GM23338 (cell line): ENCODE results near the gene USH2A. TPM values are rescaled to one million over a fixed set of nuclear protein-coding genes. Genes with fewer than 3 reads are reported as not detected.

Experiments used
- CTCF ChIP-seq, 2 experiments: fragments of 200-600 bp in 1 of 2; sonication (generic) in 1 of 2; conservative IDR thresholded peaks; 2 replicates each; pipeline versions ENCODE4 v1.5.1 to v1.6.1; 2016 to 2017; ENCODE audit warnings: antibody characterized with exemption in 2 of 2, low read depth in 2 of 2, mild to moderate bottlenecking in 2 of 2, moderate library complexity in 1 of 2
- EZH2 ChIP-seq: fragments of 200-600 bp; sonication (generic); IDR thresholded peaks from one replicate; pipeline ENCODE4 v1.8.0; 2017; ENCODE audit warnings: antibody characterized with exemption, mild to moderate bottlenecking, low read depth; ENCODE audit not compliant: unreplicated experiment
- JUNB ChIP-seq: IDR thresholded peaks from one replicate; pipeline ENCODE4 v1.6.1; 2016; ENCODE audit warnings: antibody characterized with exemption; ENCODE audit not compliant: unreplicated experiment
- ZNF331 ChIP-seq: fragments of 250-450 bp; sonication (Bioruptor Pico); IDR thresholded peaks from 2 replicates; pipeline ENCODE4 v1.5.0; 2020; ENCODE audit warnings: low read depth, mild to moderate bottlenecking, moderate library complexity
- ZNF462 ChIP-seq: fragments of 250-450 bp; sonication (Bioruptor Pico); IDR thresholded peaks from 2 replicates; pipeline ENCODE4 v1.5.0; 2020; ENCODE audit warnings: mild to moderate bottlenecking, moderate library complexity
- polyA plus RNA-seq: library from polyadenylated mRNA; unstranded; fragments of >200 nt; fragmentation: Nextera tagmentation; extraction: Ambion mirVana; gene quantifications from 2 replicates; pipeline ENCODE4 v1.2.1, GENCODE V29; 2016
- total RNA-seq: library from RNA; depleted of rRNA; stranded (reverse); fragments of >200 nt; shearing (Covaris generic); gene quantifications from 2 replicates; pipeline ENCODE4 v1.2.3, GENCODE V29; 2014
- TF ChIP-seq, protein P1 (sequence below): IDR thresholded peaks from one replicate; pipeline ENCODE4 v1.6.1; 2018; ENCODE audit warnings: antibody characterized with exemption; ENCODE audit not compliant: unreplicated experiment
- TF ChIP-seq, protein P2 (sequence below): IDR thresholded peaks from 2 replicates; pipeline ENCODE4 v1.6.1; 2016; ENCODE audit warnings: antibody characterized with exemption

Gene USH2A
- total and polyA plus RNA-seq, 2 experiments from 2014 or later, result 0.03 TPM

DNA sequence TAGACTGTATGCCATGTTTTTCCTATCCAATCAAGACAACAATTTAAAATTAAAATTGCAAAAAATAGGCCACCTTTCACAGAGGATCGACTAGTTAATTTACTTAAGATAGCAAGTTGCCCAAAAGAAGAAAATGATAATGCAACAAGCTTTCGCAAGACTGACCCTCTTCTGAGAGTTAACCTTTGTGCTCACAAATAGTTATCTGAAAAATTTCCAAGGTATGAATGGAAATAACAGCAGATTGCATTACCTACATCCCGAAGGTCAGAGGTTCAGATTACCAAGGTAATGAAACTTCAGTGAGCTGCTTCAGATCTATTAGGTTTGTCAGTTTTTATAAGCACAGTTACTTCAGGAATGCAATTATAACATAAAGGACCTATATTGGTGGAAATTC lies 558.2 kb downstream of the USH2A start (continued):
- TF ChIP-seq ZNF462 (CRISPR knock-in tag) (no peak), EZH2 (no peak), ZNF331 (CRISPR knock-in tag) (no peak), JUNB (no peak), CTCF (conservative IDR thresholded peaks at IDR 0.05; ENCODE audit: low read depth in 2 of 2) (no peak)
- TF ChIP-seq, protein P1, sequence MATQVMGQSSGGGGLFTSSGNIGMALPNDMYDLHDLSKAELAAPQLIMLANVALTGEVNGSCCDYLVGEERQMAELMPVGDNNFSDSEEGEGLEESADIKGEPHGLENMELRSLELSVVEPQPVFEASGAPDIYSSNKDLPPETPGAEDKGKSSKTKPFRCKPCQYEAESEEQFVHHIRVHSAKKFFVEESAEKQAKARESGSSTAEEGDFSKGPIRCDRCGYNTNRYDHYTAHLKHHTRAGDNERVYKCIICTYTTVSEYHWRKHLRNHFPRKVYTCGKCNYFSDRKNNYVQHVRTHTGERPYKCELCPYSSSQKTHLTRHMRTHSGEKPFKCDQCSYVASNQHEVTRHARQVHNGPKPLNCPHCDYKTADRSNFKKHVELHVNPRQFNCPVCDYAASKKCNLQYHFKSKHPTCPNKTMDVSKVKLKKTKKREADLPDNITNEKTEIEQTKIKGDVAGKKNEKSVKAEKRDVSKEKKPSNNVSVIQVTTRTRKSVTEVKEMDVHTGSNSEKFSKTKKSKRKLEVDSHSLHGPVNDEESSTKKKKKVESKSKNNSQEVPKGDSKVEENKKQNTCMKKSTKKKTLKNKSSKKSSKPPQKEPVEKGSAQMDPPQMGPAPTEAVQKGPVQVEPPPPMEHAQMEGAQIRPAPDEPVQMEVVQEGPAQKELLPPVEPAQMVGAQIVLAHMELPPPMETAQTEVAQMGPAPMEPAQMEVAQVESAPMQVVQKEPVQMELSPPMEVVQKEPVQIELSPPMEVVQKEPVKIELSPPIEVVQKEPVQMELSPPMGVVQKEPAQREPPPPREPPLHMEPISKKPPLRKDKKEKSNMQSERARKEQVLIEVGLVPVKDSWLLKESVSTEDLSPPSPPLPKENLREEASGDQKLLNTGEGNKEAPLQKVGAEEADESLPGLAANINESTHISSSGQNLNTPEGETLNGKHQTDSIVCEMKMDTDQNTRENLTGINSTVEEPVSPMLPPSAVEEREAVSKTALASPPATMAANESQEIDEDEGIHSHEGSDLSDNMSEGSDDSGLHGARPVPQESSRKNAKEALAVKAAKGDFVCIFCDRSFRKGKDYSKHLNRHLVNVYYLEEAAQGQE, result no peak
- TF ChIP-seq, protein P2, sequence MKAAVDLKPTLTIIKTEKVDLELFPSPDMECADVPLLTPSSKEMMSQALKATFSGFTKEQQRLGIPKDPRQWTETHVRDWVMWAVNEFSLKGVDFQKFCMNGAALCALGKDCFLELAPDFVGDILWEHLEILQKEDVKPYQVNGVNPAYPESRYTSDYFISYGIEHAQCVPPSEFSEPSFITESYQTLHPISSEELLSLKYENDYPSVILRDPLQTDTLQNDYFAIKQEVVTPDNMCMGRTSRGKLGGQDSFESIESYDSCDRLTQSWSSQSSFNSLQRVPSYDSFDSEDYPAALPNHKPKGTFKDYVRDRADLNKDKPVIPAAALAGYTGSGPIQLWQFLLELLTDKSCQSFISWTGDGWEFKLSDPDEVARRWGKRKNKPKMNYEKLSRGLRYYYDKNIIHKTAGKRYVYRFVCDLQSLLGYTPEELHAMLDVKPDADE, result no peak
